Limb (tissue), 2 donors: ENCODE results near the gene TF.
"Not testable (repeated sequence)": the region's sequence is repeated elsewhere in the genome, so short reads cannot be mapped to it uniquely, and the experiment has no call there.

Source experiments
- DNase-seq, 2 donors: peaks; one replicate each; pipeline ENCODE4 v3.0.0-alpha.2; 2016; ENCODE audit errors: extremely low spot score in 2 of 2

Gene TF

GRCh38 chr3:133745981-133746711 lies at the start of gene TF:
TSS of gene TF (plus strand) at chr3:133746393. CDS start at chr3:133746441, 48 bp downstream.
- DNase-seq = peak in 1 of 2 donors; percentile 54

- no peak for DNase-seq
These were observed 48.2 kb upstream of the TF start for GRCh38 chr3:133697960-133698359.

DNA sequence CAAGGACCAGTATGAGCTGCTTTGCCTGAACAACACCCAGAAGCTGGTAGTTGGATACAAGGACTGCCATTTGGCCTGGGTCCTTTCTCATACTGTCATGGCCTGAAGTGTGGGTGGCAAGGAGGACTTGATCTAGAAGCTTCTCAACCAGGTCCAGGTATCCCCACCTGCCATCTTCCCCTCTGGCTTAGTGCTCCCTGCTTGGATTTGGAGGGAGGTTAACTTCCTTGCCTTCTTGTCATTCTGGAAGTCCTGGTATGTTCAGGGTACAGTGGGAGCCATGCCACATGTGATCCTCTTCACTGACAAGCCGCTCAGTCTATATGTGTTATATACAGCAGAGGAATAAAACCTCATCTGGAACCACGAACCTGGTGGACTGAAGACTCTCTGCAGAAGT lies 46.7 kb upstream of the TF start:
- DNase-seq = no peak

- DNase-seq = no peak
These were observed 46.3 kb upstream of the TF start for GRCh38 chr3:133699903-133700302.

- no peak for DNase-seq
These were observed 45.8 kb upstream of the TF start for GRCh38 chr3:133700351-133700750.

DNA sequence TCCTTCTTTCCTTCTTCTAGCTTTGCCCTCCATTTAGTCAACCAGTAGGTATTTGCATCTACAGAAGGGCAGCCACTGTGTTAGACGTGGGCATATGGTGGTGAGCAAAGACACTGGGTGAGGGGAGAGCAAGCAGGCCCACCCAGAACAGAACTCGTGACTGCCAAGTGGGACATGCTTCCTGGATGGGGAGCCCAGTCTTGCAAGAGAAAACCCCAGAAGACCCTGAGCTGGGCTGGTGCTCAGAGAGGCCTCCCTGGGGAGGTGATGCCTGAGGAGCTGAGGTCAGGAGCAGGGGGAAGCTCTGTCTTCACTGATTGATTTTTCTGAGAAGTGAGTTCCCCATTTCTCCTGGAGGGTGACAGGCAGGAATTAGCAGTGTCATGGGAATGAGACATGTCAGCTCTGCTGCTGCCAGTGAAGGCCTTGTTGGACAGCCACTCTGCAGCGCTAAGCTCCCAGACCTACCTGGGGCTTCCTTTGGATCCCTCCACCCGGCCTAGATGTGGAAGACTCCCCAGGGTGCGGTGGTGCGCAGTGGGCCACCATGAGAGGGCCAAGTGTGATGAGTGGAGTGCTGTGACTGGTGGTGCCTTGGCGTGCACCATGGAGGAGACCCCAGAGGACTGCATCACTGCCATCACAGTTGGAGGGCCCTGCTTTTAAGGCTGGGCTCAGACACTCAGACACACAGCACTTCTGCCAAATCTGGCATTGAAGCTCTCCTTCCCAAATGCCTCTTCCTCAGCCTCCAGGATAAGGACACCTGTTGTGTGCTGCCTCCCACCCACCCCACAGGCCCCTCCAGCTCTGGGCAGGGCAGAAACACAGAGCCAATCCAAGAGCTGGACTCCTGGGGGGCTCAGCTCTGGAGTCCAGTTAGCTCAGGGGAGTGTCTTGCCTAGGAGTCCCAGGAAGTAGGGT lies 44.5 kb upstream of the TF start:
- no peak for DNase-seq

DNA sequence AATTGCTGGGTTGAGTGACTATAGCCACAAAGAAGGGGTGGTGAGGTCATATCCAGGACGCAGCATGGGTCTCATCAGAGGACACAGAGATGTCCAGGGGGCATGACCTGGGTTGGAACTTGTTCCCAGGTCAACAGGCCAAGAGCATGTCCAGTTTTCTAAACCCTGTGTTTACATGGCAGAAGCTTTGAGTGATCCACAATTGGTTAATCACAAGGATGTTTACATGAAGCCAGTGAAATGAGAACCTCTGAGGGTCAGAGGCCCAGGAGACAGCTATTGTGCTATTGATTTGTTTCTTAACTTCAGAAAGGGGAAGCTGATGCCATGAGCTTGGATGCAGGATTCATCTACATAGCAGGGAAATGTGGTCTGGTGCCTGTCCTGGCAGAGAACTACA lies 42.3 kb upstream of the TF start:
- DNase-seq = no peak

- no peak for DNase-seq
These were observed 40.2 kb upstream of the TF start for GRCh38 chr3:133706033-133706432.

GRCh38 chr3:133709139-133709750 lies 36.9 kb upstream of the TF start:
- DNase-seq = no peak

DNA sequence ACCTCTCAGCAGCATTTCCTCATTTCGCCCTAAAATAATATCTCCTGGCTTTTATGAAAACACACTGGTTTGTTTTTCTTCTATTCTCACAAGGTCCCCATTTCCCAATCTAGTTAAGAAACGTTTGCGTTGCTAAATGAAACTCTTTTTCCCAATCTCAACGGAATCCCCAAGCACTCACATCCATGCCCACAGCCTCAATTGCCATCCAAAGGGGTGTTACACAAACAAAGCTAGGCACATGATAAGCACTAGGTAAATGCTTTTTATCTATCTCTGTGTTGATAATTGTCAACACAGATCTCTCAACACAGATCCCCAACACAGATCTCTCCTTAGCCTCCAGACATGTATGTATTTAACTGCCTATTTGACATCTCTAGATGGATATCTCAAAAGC lies 35.2 kb upstream of the TF start:
- no peak for DNase-seq

GRCh38 chr3:133712017-133712416 lies 34.2 kb upstream of the TF start:
- DNase-seq = no peak

DNA sequence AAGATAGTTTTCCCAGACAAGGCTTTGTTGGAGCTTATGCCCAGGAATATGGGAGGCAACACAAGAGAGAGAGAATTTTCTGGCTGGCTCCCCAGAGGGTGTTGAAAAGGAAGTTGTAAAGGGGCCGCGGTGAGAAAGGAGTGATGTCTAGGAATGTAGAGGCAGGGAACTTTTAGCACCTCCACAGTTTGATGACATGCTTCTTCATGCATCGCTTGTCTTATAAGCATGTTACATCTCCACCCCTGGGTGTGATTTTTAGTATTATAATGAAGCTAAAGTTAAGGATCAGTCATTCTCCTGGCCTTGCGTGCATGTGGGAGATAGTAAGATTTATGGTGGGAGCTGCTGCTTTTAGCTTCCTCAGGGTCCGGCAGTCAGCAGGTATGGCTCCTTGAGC lies 32.8 kb upstream of the TF start:
- DNase-seq = no peak

DNA sequence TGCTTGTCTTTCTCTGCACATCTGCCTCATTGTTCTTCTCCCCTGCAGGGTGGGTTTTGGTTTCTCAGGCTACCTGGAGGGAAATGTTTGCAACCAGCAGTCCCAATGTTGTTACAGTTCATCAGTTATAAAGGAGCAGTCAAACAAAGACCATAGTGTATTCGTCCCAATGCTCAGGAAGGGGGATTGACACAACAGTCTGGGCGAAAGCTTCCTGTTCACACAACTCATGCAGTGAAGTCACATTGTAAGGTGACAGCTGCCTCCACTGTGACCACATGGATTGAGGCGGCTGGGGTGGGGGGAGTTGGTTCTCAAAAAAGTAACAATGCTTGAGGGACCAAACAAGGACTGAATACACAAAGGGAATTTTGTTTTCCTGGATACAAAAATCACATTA lies 28.8 kb upstream of the TF start:
- no peak for DNase-seq

DNA sequence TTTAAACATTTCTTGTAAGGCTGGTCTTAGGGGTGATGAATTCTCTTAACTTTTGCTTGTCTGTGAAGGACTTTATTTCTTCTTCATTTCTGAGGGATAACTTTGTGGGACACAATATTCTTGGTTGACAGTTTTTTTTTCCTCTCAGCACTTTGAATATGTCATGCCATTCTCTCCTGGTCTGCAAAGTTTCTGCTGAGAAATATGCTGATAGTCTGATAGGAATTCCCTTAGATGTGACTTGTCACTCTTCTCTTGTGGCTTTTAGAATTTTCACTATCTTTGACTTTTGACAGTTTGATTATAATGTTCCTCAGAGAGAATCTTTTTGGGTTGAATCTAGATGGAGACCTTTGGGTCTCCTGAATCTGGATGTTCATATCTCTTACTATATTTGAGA lies 23.3 kb upstream of the TF start:
- no peak for DNase-seq

GRCh38 chr3:133730993-133731392 lies 15.2 kb upstream of the TF start:
- no peak for DNase-seq

DNA sequence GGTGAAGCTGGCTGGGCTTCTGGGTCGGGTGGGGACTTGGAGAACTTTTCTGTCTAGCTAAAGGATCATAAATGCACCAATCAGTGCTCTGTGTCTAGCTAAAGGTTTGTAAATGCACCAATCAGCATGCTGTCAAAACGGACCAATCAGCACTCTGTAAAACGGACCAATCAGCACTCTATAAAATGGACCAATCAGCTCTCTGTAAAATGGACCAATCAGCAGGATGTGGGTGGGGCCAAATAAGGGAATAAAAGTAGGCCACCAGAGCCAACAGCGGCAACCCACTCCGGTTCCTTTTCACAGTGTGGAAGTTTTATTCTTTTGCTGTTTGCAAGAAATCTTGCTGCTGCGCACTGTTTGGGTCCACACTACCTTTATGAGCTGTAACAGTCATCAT lies 14.0 kb upstream of the TF start:
- not testable (repeated sequence) for DNase-seq

- DNase-seq = no peak
These were observed 13.0 kb upstream of the TF start for GRCh38 chr3:133733226-133733625.

DNA sequence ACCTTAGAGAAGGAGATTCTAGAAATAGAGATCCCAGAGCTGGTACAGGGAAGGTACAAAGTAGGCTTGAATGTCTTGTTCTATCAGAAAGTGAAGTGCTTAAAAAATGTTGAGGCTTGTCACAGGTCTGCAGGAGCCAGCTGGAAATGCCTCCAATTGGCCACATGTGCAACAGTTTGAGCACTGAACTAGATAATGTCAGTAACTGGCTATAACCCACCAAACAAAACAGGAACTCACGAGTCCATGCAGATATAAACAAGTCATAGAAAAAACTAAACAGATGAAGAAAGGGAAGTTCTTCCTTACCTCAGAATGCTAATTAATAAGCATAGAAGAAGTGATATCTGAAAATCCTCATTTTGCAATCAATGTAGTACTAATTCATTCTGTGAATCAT lies 11.9 kb upstream of the TF start:
- no peak for DNase-seq

DNA sequence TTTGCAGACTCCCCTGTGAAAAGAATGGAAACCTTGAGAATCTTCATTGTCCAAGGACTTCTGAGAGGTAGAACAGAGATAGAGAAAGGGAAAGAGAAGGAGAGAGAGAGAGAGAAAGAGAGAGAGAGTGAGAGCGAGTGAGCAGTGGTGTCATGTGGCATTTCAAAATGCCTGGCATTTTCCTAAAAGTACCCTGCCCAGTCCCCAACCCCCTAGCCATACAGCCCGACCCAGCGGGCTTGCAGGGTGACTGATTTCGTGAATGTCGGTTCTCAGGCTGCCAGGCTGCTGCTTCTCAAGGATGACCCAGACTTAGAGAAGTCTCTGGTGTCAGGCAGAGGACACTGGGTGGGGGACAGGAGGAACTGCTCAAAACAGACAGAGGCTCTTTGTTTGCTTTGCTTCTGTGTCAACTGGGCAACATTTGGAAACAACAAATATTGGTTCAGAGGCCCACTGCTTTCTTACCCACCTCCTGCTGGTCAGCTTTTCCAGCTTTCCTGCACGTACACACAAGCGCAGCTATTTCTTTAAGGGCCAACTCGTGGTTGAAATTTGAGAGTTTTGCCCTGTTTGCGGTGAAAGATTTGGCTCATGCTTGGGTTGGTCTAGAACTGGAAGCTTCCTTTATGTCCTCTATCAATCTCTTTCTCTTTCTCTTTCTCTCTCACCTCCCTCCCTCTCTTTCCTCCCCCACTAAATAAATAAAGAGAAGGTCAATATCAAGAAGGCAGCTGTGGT lies 3.7 kb upstream of the TF start:
- DNase-seq = peak in 1 of 2 donors; percentile 3

DNA sequence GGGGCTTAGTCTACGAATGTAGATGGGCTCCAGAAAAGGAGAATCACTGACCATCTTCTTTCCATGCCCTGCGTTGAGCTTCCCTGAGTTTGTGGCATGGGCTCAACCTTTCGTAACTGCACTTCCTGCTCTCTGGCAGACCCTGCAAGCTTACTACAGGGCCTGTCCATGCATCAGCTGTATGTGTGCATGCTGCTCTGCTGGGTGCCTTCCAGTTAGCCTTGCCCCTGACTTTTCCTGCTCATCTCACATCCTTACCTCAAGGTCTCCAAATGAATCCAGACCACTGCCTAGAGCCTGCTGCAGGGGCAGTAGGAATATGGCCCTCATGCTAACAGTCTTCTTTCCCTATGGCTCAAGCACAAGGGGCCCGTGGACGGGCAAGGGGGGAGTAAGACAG lies 2.0 kb upstream of the TF start:
- DNase-seq = no peak

GRCh38 chr3:133745108-133745507 lies 1.1 kb upstream of the TF start:
- DNase-seq = no peak

DNA sequence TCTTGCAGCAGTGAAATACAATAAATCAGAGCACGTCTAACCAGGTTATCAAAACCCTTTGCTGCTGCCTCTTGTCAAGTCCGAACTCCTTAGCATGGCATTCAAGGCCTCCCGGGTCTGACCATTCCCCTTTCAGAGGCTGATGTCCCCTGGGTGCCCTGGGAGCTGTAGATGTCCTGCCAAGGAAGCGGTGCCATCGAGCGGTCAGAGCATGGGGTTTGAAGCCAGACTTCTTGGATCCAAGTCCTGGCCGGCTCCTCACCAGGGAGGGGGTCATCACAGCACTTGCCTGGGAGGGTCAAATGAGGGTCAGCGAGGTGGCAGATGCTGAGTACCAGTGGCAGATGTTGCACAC lies 496 bp downstream of the TF start:
- DNase-seq = no peak
